GM21528 (cell line): ENCODE measurements around the gene PPP1R3C.

Source experiments
- ATAC-seq: cut with Tn5 transposase; IDR thresholded peaks from one replicate; pipeline ENCODE4 v1.9.1; 2021; ENCODE audit warnings: mild to moderate bottlenecking, moderate library complexity; ENCODE audit not compliant: unreplicated experiment, low FRiP score

The PPP1R3C gene

GRCh38 chr10:91630625-91631024 lies 2.2 kb downstream of the PPP1R3C start:
- no peak for ATAC-seq

GRCh38 chr10:91629715-91630549 lies 2.9 kb downstream of the PPP1R3C start:
- ATAC-seq = no peak

GRCh38 chr10:91628383-91628782 lies 4.5 kb downstream of the PPP1R3C start:
- no peak for ATAC-seq

- no peak for ATAC-seq
Observed at GRCh38 chr10:91627344-91628102, 5.3 kb downstream of the PPP1R3C start.

- no peak for ATAC-seq
Observed at GRCh38 chr10:91626936-91627335, 5.9 kb downstream of the PPP1R3C start.

- no peak for ATAC-seq
Observed at GRCh38 chr10:91624633-91625032, 8.2 kb downstream of the PPP1R3C start.

GRCh38 chr10:91622601-91623000 lies 10.3 kb downstream of the PPP1R3C start:
- ATAC-seq = no peak

- ATAC-seq = no peak
Observed at GRCh38 chr10:91621483-91622113, 11.3 kb downstream of the PPP1R3C start.

GRCh38 chr10:91617072-91617609 lies 15.7 kb downstream of the PPP1R3C start:
- ATAC-seq = no peak

- ATAC-seq = no peak
Observed at GRCh38 chr10:91616137-91616536, 16.7 kb downstream of the PPP1R3C start.

GRCh38 chr10:91614225-91614624 lies 18.6 kb downstream of the PPP1R3C start:
- no peak for ATAC-seq

GRCh38 chr10:91613411-91614187 lies 19.3 kb downstream of the PPP1R3C start:
- ATAC-seq = no peak

GRCh38 chr10:91610919-91611318 lies 22.0 kb downstream of the PPP1R3C start:
- no peak for ATAC-seq

- ATAC-seq = no peak
Observed at GRCh38 chr10:91610444-91610843, 22.4 kb downstream of the PPP1R3C start.

- no peak for ATAC-seq
Observed at GRCh38 chr10:91607646-91608403, 25.0 kb downstream of the PPP1R3C start.

- no peak for ATAC-seq
Observed at GRCh38 chr10:91605968-91606367, 26.9 kb downstream of the PPP1R3C start.

- ATAC-seq = no peak
Observed at GRCh38 chr10:91604553-91605534, 28.0 kb downstream of the PPP1R3C start.

- no peak for ATAC-seq
Observed at GRCh38 chr10:91603931-91604331, 28.9 kb downstream of the PPP1R3C start.
